HG02571 (cell line): ENCODE measurements around the gene CCT5.
"Not testable (repeated sequence)": the region's sequence is repeated elsewhere in the genome, so short reads cannot be mapped to it uniquely, and the experiment has no call there.

Experiments used
- ATAC-seq: cut with Tn5 transposase; IDR thresholded peaks from one replicate; pipeline ENCODE4 v1.9.1; 2021; ENCODE audit warnings: mild to moderate bottlenecking, moderate library complexity; ENCODE audit not compliant: unreplicated experiment

The CCT5 gene

DNA sequence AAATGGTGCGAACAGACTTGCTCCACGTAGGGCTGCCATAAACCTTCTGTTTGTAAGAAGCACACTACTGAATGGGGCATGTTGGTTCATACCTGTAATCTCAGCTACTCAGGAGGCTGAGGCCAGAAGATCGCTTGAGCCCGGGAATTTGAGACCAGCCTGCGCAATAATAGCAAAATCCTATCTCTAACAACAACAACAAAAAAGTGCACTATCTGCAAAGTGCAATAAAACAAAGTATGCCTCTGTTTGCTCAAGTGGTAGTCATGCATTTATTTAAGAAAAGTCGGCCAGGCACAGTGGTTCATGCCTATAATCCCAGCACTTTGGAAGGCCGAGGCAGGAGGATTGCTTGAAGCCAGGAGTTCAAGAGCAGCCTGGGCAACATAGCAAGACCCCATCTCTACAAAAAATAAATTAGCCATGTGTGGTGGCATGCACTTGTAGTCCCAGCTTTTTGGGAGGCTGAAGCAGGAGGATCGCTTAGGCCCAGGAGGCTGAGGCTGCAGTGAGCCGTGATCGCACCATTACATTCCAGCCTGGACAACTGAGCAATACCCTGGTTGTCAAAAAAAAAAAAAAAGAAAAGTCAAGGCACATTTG, 5.6 kb upstream of the CCT5 start:
- ATAC-seq, result no peak

DNA sequence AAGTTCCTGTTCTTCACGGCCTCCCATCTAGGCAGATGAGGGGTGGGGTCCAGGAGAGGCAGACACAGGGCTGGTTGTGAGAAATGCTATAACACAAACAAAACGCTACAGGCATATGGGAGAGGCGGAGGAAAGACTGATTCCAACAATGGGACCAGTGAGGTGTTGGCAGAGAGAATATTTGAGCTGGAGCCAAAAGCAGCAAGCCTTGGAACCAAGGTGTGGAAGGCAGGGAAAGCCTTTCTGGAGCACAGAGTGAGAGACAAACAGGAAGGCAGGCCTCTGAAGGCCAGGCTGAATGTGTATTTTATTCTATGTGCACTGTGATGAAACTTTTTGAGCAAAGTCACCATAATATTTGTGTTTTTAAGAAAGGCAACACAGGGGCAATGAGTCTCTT, 3.3 kb upstream of the CCT5 start:
- ATAC-seq, result no peak

DNA sequence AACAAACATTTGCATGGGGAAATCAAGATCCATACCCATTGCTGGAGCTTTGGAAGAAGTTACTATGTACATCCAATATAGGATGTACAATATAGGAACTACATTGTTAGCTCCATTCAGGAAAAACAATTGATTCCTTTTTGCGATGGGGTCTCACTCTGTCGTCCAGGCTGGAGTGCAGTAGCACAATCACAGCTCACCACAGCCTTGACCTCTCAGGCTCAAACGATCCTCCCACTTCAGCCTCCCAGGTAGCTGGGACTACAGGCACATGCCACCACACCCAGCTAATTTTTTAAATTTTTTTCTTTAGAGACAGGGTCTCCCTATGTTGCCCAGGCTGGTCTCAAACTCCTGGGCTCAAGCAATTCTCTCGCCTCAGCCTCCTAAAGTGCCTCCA, 2.9 kb upstream of the CCT5 start:
- ATAC-seq, result not testable (repeated sequence)

DNA sequence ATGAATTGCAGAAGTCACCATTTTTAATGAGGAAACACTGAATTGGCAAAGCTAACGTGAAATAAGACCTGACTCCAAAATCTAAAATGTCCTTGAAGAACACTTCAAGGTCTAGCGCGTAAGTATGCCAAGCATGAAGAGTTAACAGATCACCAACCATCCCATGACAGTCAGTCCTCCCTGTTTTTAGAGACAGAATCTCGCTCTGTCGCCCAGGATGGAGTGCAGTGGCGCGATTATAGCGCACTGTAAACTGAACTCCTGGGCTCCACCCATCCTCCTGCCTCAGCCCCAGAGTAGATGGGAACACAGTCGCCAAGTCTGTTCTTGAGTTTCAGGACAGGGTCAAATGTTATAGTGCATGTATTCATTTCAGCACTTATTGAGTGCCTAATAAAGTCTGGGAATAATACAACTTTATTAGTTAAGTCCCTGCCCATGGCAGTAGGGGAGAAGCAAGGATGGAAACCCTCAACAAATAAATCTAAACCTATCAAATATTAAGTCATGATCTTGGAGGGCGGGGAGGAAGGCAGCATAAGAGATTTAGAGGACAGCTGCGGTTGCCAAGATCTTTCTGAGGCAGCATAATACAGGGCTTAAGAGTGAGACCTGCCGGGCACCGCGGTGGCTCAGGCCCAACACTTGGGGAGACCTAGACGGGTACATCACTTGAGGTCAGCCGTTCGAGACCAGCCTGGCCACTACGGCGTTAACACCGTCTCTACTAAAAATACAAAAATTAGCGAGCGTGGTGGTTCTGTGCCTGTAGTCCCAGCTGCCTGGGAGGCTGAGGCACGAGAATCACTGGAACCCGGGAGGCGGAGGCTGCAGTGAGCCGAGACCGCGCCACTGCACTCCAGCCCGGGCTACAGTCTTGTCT, 1.5 kb upstream of the CCT5 start:
- ATAC-seq, result peak; percentile 2

DNA sequence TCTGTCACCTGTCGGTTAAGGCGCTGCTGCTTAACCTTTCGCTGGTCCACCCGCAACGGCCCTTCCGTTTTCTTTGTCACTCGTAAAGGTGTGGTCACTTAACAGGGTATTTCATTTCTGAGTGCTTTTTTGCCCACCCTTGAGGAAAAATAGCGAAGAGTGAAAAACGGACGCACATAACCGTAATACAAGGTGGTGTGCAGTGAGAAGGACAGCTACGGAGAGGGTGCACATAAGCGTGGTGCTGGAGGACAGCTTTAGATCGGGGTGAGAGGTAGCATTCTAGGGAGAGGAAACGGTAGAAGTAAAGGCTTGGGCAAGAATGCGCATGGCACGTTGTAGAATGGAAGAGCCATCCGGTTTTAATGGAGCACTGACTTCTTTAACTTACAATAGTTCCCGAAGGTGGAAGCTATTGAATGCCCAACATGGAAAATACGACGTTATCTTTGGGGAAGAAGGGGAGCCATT, 761 bp downstream of the CCT5 start:
- ATAC-seq, result peak; percentile 5

DNA sequence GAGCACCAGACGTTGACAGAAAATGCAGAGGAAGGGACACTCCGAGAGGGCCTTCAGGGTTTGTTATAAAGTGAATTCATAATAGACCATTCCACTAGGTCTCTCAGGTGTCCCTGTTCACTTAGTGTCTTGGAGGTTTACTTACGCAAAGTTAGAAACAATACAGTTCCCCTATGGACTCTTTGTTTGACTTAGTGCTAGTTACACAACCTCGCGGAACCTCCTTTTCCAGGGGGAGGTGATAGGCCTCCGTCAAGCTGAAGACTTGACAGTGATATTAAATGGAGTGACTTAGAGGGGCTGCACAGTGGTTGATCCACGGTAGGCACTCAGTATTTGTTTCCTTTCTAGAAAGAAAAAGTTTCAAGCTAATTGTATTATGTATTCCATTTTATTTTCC, 1.3 kb downstream of the CCT5 start:
- ATAC-seq, result no peak

DNA sequence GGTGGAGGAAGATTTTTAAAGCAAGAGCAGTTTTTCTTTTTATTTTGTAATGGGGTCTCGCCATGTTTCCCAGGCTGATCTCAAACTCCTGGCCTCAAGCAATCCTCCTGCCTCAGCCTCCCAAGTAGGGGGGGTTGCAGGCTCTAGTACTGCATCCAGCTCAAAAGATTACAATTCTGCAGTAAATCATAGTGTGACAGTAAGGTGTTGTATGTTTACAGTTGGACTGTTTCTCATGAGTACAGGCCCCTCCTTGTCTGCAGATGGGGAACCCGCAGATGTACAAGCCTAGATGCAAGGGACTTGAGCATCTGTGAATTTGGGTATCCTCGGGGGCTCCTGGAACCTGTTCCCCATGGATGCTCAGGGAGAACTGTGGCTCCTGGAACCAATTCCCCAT, 3.3 kb downstream of the CCT5 start:
- no peak for ATAC-seq

DNA sequence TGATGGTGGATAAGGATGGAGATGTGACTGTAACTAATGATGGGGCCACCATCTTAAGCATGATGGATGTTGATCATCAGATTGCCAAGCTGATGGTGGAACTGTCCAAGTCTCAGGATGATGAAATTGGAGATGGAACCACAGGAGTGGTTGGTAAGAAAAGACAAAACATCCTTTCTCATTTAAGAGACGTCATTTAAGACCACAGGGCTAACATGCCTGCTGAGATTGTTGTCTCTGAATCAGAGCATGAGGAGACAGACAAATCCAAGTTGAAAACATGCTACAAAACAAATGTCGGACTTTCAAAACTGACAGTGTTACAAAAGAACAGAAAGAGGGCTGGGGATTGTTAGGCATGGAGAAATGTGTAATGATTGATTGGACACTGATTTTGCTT, 4.6 kb downstream of the CCT5 start:
- ATAC-seq, result no peak

DNA sequence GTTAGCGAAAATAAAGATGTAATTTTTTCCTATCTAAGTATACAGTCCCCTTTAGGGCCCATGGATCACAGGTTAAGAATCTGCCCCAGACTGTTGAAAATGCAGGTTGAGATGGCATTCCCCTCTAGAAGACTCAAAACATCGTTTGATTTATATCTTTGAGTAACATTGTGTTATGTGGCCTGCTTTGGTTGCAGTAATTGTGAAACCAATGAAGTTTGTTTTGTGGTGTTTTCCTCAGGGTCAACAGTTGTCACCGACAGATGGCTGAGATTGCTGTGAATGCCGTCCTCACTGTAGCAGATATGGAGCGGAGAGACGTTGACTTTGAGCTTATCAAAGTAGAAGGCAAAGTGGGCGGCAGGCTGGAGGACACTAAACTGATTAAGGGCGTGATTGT, 7.8 kb downstream of the CCT5 start:
- no peak for ATAC-seq

DNA sequence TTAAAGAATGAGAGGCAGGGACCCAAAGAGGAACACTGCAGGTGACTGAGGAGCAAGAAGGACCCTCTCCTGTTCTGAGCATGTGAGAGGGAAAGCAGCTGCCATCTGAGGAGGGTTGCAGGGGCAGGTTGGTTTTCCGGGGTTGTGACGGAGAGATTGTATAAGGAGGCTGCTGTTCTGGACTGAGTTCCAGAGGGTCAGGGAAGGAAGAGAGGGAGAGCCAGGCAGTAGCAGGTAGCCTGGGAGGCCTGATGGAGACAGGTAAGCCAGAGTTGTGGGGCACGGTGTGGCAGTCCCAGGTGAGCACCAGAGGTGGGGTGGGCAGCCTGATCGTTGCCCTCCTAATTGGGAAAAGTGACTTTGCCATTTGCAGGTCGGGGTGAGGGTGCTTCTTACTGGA, 9.8 kb downstream of the CCT5 start:
- ATAC-seq, result no peak

DNA sequence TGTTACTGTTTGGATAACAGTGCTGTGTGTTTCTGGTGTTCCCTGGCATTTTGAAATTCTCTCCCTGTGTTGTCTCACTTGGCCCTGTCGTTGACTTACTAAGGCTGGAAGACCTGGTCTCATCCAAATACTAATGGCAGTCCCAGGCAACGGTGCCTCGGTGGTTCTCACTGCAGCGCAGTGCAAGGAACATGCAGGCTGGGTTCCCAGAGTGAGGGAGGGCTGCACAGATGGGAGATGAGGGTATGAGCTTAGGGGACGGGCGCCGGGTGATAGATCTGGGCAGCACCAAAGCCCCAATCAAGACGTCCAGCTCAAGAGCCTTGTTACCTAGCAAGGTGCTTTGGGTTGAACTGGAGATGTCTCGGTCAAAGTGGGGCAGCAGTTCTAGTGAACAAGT, 11.0 kb downstream of the CCT5 start:
- ATAC-seq, result no peak

DNA sequence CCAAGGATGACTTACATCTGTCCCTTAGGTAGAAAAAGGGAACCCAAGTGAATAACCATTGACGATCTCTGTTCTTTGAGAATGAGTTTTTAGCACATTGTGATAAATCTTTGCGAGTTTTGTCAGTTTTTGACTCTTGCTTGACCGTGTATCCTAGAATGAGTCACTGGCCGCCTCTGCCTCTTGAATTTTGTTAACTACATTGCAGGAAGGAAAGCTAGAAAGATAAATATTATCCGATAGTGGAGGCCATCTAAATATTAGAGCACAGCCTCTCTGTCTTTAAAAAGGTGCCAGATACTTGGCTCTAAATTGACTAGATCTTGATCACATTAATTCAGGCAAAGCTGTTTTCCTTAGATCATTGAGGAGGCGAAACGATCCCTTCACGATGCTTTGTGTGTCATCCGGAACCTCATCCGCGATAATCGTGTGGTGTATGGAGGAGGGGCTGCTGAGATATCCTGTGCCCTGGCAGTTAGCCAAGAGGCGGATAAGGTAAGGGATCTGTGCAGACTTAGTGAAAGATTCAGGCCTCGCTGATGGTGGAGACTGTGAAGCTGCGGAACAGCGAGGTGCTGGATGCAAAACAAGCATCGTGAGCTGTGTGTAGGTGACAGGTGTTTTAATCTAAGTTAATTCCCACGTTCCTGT, 12.2 kb downstream of the CCT5 start:
- ATAC-seq, result no peak

DNA sequence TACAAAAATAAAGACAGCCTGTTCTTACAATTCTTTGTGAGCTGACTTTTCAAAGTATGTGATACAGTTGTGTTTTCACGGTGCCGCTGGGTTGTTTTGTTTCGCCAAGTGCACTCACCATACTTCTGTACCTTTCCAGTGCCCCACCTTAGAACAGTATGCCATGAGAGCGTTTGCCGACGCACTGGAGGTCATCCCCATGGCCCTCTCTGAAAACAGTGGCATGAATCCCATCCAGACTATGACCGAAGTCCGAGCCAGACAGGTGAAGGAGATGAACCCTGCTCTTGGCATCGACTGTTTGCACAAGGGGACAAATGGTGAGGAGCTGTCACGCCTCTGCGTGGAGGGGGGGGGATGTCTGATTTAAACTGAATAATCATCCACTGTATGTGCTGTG, 12.9 kb downstream of the CCT5 start:
- ATAC-seq, result no peak

DNA sequence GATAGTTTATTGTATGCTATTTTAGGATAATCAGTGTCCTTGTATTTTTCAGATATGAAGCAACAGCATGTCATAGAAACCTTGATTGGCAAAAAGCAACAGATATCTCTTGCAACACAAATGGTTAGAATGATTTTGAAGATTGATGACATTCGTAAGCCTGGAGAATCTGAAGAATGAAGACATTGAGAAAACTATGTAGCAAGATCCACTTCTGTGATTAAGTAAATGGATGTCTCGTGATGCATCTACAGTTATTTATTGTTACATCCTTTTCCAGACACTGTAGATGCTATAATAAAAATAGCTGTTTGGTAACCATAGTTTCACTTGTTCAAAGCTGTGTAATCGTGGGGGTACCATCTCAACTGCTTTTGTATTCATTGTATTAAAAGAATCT, 14.5 kb downstream of the CCT5 start:
- ATAC-seq, result no peak

DNA sequence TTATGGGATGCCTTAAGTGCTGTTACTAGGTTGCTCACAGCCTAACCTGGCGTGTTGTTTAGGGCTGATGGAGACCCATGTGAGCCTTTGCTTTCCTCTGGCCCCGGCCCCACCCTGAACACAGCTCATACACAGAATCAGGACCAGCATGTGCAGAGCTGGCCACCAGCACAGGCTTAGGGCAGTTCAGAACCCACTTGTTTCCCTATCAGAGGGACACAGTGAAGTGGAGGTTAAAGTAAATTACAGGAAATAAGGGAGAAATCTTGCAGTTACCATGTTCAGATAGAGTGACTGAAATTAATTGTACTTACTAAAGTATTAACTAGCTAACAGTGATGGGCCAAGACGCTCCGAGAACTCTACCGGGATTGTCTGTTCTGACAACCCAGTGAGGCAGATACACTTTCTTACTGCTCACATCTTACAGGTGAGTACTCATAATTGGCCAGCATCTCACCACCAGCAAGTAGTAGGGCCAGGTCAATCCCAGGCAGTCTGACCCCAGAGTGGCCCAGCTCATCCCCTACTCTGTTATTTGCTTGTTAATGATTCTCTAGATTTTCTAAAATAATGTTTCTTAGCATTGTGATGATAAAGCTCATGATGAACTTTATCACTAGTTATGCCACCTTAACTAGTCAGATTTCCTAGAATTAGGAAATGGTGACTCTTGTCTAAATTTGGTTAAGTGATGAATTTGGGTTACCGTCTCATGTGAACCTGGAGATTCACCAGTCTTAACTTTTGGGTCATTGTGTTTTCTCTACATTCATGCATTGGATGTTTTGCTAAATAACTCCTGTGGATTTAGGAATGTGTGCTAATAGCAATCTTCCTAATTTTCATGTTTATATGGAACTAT, 15.4 kb downstream of the CCT5 start:
- no peak for ATAC-seq

DNA sequence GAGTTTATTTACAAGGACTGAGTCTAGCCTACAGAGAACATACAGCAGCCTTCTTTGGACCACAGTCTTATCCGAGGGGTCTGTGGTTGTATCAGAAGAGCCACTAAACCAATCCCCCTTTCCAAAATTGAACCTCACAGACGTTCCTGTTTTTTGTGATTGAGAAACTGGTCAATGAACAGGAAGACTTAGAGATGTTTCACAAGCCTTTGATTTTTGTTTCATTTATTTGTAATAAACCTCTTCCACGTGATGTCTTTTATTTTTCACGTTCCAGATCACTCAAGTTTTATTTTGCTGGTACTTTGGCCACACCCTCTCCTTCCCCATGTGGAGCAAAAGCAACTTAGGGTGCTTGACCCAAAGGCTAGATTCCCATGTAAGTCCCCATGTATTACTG, 16.1 kb downstream of the CCT5 start:
- no peak for ATAC-seq

DNA sequence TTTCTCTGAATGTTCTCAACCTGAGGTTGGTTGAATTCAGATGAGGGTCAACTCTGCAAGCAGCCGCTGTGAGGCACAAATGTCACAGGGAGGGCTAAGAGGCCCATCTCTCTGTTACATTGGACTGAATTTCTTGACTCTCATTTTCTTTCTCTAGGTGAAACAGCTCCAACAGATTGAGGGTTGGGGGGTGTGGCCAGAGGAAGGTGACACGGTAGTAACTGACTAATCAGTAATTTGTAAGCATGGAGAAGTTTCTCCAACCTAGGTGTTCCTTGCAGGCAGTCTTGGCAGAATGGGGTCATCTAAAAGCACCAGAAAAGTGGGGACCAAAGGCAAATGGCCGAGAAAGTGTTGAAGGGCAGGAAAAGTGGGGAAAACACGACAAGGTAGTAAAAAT, 16.8 kb downstream of the CCT5 start:
- ATAC-seq, result no peak

DNA sequence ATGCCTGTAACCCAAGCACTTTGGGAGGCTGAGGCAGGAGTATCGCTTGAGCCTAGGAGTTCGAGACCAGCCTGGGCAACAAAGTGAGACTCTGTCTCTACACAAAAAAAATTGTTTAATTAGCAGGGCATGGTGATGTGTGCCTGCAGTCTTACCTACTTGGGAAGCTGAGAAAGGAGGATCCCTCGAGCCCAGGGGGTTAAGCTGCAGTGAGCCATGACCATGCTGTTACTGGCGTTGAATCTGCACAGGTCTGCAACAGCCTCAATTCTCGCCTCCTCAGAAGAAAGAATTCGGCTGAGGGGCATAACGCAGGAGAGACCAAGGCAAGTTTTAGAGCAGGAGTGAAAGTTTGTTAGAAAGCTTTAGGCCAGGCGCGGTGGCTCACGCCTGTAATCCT, 18.0 kb downstream of the CCT5 start:
- no peak for ATAC-seq

DNA sequence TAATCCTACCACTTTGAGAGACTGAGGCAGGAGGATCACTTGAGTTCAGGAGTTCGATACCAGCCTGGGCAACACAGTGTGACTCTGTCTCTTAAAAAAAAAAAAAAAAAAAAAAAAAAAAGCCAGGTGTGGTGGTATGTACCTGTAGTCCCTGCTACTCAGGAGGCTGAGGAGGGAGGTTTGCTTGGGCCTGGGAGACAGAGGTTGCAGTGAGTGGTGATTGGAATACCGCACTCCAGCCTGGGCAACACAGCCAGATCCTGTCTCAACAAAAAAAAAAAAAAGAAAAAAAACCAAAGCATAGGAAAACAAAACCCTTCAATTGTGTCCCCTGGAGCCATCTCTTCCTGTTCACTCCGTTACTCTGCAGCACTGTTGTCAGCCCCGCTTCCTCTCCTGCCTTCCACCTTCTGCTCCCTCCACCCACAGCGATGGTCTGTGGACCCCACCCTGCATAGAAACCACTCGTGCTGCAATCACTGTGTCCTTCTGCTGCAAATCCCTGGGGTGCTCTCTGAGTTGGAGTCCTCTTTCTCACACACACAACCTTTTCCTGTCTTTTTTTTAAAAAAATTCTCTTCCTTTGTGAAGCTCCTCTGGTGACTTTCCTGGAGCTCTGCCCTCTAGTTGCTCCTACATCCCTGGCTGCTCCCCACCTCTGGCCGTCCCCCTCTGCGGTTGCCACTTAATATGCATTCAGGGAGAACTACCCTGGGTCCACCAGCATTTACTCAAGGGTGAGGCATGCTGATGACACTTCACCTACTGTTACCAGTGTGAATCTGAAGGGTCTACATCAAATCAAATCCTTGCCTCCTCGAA, 22.2 kb downstream of the CCT5 start:
- ATAC-seq, result no peak

DNA sequence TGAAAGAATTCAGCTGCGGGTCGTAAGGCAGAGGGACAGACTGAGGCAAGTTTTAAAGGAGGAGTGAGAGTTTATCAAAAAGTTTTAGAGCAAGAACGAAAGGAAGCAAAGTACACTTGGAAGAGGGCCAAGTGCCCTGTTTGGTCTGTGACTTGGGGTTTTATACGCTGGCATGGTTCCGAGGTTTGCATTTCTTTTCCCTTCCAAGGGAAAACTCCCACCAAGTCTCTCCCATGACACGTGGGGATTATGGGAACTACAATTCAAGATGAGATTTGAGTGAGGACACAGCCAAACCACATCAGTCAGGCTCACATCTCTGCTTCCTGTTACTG, 22.8 kb downstream of the CCT5 start:
- ATAC-seq, result not testable (repeated sequence)
